ENCODE results near the gene SPO11. TPM values are rescaled to one million over a fixed set of nuclear protein-coding genes. Genes with fewer than 3 reads are reported as not detected.

The SPO11 gene
- total RNA-seq, 1 experiment from 2014 or later: not detected

GRCh38 chr20:57322476-57322875 is 7.1 kb upstream of the SPO11 start:
- Histone ChIP-seq H3K36me3 (ENCODE audit: control insufficient read depth, insufficient read depth, low read length) (no peaks in the 10 kb centered on the region), H3K4me1 (peaks cover 63% of the 10 kb centered on the region), H3K27me3 (replicated peaks; ENCODE audit: control insufficient read depth, insufficient read depth, low read length) (no peaks in the 10 kb centered on the region), H3K9me3 (no peaks in the 10 kb centered on the region), H3K4me3 (ENCODE audit: low read depth, low read length) (no peak overlapping the region)
- intact Hi-C loops (cut with micrococcal nuclease; ENCODE audit: unreplicated experiment): no loop called here
- DNase-seq: no peak
- POLR2A ChIA-PET: no interaction called here
- no TSS peak for BruUV-seq (replicated peaks)
- TF ChIP-seq CTCF (IDR thresholded peaks at IDR 0.05; ENCODE audit: insufficient read depth in 1 of 2, low read depth in 1 of 2, low read length in 1 of 2, severe bottlenecking in 1 of 2, unreplicated experiment in 1 of 2): no peak
- Mint-ChIP-seq H3K36me3 (ENCODE audit: insufficient read depth, unreplicated experiment) (peaks cover 6% of the 10 kb centered on the region), H3K27ac (ENCODE audit: unreplicated experiment) (peak overlapping the region; percentile 16), H3K27me3 (ENCODE audit: insufficient read depth, unreplicated experiment) (no peaks in the 10 kb centered on the region), H3K9me3 (ENCODE audit: unreplicated experiment) (no peaks in the 10 kb centered on the region), H3K4me3 (ENCODE audit: unreplicated experiment) (no peak overlapping the region), H3K4me1 (ENCODE audit: low read depth, unreplicated experiment) (peaks cover 65% of the 10 kb centered on the region)
- CTCF ChIA-PET: no interaction called here

GRCh38 chr20:57323034-57323433 is 6.6 kb upstream of the SPO11 start:
- H3K27me3 ChIP-seq (replicated peaks; ENCODE audit: control insufficient read depth, insufficient read depth, low read length): no peaks in the 10 kb centered on the region
- Mint-ChIP-seq H3K27me3 (ENCODE audit: insufficient read depth, unreplicated experiment) (no peaks in the 10 kb centered on the region), H3K4me1 (ENCODE audit: low read depth, unreplicated experiment) (peaks cover 64% of the 10 kb centered on the region), H3K27ac (ENCODE audit: unreplicated experiment) (peak overlapping the region; percentile 16), H3K4me3 (ENCODE audit: unreplicated experiment) (no peak overlapping the region), H3K36me3 (ENCODE audit: insufficient read depth, unreplicated experiment) (peaks cover 6% of the 10 kb centered on the region), H3K9me3 (ENCODE audit: unreplicated experiment) (no peaks in the 10 kb centered on the region)
- intact Hi-C loops (cut with micrococcal nuclease; ENCODE audit: unreplicated experiment): no loop called here
- peaks cover 63% of the 10 kb centered on the region for H3K4me1 ChIP-seq
- CTCF ChIA-PET: no interaction called here
- no peak for DNase-seq
- no peak for TF ChIP-seq CTCF (IDR thresholded peaks at IDR 0.05; ENCODE audit: insufficient read depth in 1 of 2, low read depth in 1 of 2, low read length in 1 of 2, severe bottlenecking in 1 of 2, unreplicated experiment in 1 of 2)
- H3K4me3 ChIP-seq (ENCODE audit: low read depth, low read length): no peak overlapping the region
- H3K36me3 ChIP-seq (ENCODE audit: control insufficient read depth, insufficient read depth, low read length): no peaks in the 10 kb centered on the region
- POLR2A ChIA-PET: no interaction called here
- no peaks in the 10 kb centered on the region for H3K9me3 ChIP-seq
- no TSS peak for BruUV-seq (replicated peaks)

- H3K4me3 ChIP-seq (ENCODE audit: low read depth, low read length): no peak overlapping the region
- ChIA-PET CTCF (interaction anchor here (0.6 to 3.3 kb wide), 11 partner anchors 10 to 912 kb away, joined by 3 to 20 read pairs (median 9); no protein-coding TSS in a partner anchor), POLR2A (interaction anchor here (1.0 to 2.9 kb wide), 4 partner anchors 16 to 61 kb away, joined by 3 to 42 read pairs (median 4); partner anchors contain the start of gene BMP7)
- H3K36me3 Mint-ChIP-seq (ENCODE audit: insufficient read depth, unreplicated experiment): peaks cover 6% of the 10 kb centered on the region
- H3K4me3 Mint-ChIP-seq (ENCODE audit: unreplicated experiment): no peak overlapping the region
- no peaks in the 10 kb centered on the region for H3K9me3 ChIP-seq
- no peaks in the 10 kb centered on the region for H3K9me3 Mint-ChIP-seq (ENCODE audit: unreplicated experiment)
- no peak for DNase-seq
- TF ChIP-seq CTCF (IDR thresholded peaks at IDR 0.05; ENCODE audit: insufficient read depth in 1 of 2, low read depth in 1 of 2, low read length in 1 of 2, severe bottlenecking in 1 of 2, unreplicated experiment in 1 of 2): no peak
- BruUV-seq (replicated peaks): no TSS peak
- H3K36me3 ChIP-seq (ENCODE audit: control insufficient read depth, insufficient read depth, low read length): no peaks in the 10 kb centered on the region
- no peaks in the 10 kb centered on the region for H3K27me3 Mint-ChIP-seq (ENCODE audit: insufficient read depth, unreplicated experiment)
- intact Hi-C loops (cut with micrococcal nuclease; ENCODE audit: unreplicated experiment): loop anchor here (1.0 to 2.0 kb wide), 5 partner anchors 17 to 77 kb away; no protein-coding TSS in a partner anchor
- peak overlapping the region; percentile 75 for H3K27ac Mint-ChIP-seq (ENCODE audit: unreplicated experiment)
- peaks cover 61% of the 10 kb centered on the region for H3K4me1 ChIP-seq
- H3K4me1 Mint-ChIP-seq (ENCODE audit: low read depth, unreplicated experiment): peaks cover 58% of the 10 kb centered on the region
- no peaks in the 10 kb centered on the region for H3K27me3 ChIP-seq (replicated peaks; ENCODE audit: control insufficient read depth, insufficient read depth, low read length)
These were observed 3.8 kb upstream of the SPO11 start for GRCh38 chr20:57325632-57326356.

Measured in Caco-2 (cell line).